ACC112 (cell line): ENCODE data around the gene PARP3.

Source experiments
- H2AFZ ChIP-seq: fragments of 200-600 bp; sonication (generic); one replicate; pipeline ENCODE4 v1.6.0; 2017; ENCODE audit warnings: antibody characterized with exemption, low read length; ENCODE audit not compliant: unreplicated experiment
- H3K27ac ChIP-seq: fragments of 200-600 bp; sonication (generic); 2 replicates; pipeline ENCODE4 v1.5.1; 2014; ENCODE audit warnings: low read depth, mild to moderate bottlenecking, antibody characterized with exemption, low read length, moderate library complexity
- H3K27me3 ChIP-seq: fragments of 200-600 bp; sonication (generic); 2 replicates; pipeline ENCODE4 v1.6.1; 2014; ENCODE audit warnings: mild to moderate bottlenecking, antibody characterized with exemption, low read length, moderate library complexity, mixed read lengths; ENCODE audit not compliant: insufficient read depth
- H3K36me3 ChIP-seq: fragments of 200-600 bp; sonication (generic); 2 replicates; pipeline ENCODE4 v1.6.1; 2016; ENCODE audit warnings: mild to moderate bottlenecking, antibody characterized with exemption, low read length, moderate library complexity, mixed read lengths; ENCODE audit not compliant: insufficient read depth
- H3K4me1 ChIP-seq: fragments of 200-600 bp; sonication (generic); one replicate; pipeline ENCODE4 v1.6.1; 2016; ENCODE audit warnings: low read length, mixed read lengths; ENCODE audit not compliant: insufficient read depth, unreplicated experiment, control insufficient read depth
- H3K4me3 ChIP-seq: fragments of 200-600 bp; sonication (generic); 2 replicates; pipeline ENCODE4 v1.5.1; 2014; ENCODE audit warnings: mild to moderate bottlenecking, low read depth, low read length
- H3K79me2 ChIP-seq: fragments of 200-600 bp; sonication (generic); one replicate; pipeline ENCODE4 v1.6.0; 2016; ENCODE audit warnings: low read length; ENCODE audit not compliant: control insufficient read depth, unreplicated experiment, insufficient read depth

PARP3 gene

DNA sequence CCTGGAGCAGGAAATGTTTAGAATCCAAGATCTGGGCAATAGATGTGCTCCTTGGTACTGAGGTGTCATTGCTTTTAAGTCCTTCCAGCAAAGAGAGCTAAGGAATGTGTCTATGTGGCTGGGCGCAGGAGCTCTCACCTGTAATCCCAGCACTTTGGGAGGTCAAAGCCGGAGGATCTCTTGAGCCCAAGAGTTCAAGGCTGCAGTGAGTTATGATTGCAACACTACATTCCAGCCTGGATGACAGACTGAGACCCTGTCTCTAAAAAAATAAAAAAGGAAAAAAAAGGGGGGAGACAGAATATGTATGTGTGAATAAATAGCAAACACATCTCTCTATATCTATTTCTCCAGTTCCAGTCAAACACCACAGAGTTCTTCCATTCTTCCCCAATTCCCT lies 8.7 kb downstream of the PARP3 start:
- Histone ChIP-seq H3K27ac (no peak overlapping the region), H3K79me2 (no peaks in the 10 kb centered on the region), H3K4me1 (peaks cover 10% of the 10 kb centered on the region), H3K27me3 (no peaks in the 10 kb centered on the region), H3K4me3 (no peak overlapping the region), H2AFZ (no peak overlapping the region), H3K36me3 (0 out of 2 replicates have a peak, but pooled peaks cover 2% of the 10 kb centered on the region)

GRCh38 chr3:51953445-51953844 lies 11.3 kb downstream of the PARP3 start:
- no peak overlapping the region for H2AFZ ChIP-seq
- H3K27ac ChIP-seq = peak overlapping the region; percentile 23; the same call in 1 of the 2 replicates
- H3K79me2 ChIP-seq = no peaks in the 10 kb centered on the region
- 0 out of 2 replicates have a peak, but pooled peaks cover 2% of the 10 kb centered on the region for H3K36me3 ChIP-seq
- H3K27me3 ChIP-seq = no peaks in the 10 kb centered on the region
- H3K4me3 ChIP-seq = no peak overlapping the region
- H3K4me1 ChIP-seq = peaks cover 10% of the 10 kb centered on the region

GRCh38 chr3:51954105-51954504 lies 11.9 kb downstream of the PARP3 start:
- H3K27ac ChIP-seq = no peak overlapping the region
- H3K79me2 ChIP-seq = no peaks in the 10 kb centered on the region
- H3K27me3 ChIP-seq = no peaks in the 10 kb centered on the region
- peaks cover 10% of the 10 kb centered on the region for H3K4me1 ChIP-seq
- no peak overlapping the region for H2AFZ ChIP-seq
- H3K36me3 ChIP-seq = 0 out of 2 replicates have a peak, but pooled peaks cover 1% of the 10 kb centered on the region
- no peak overlapping the region for H3K4me3 ChIP-seq

- Histone ChIP-seq H3K4me3 (no peak overlapping the region), H3K27ac (no peak overlapping the region), H2AFZ (no peak overlapping the region), H3K36me3 (no peaks in the 10 kb centered on the region), H3K79me2 (no peaks in the 10 kb centered on the region), H3K27me3 (no peaks in the 10 kb centered on the region), H3K4me1 (peaks cover 10% of the 10 kb centered on the region)
These were observed 12.6 kb downstream of the PARP3 start for GRCh38 chr3:51954713-51955112.

DNA sequence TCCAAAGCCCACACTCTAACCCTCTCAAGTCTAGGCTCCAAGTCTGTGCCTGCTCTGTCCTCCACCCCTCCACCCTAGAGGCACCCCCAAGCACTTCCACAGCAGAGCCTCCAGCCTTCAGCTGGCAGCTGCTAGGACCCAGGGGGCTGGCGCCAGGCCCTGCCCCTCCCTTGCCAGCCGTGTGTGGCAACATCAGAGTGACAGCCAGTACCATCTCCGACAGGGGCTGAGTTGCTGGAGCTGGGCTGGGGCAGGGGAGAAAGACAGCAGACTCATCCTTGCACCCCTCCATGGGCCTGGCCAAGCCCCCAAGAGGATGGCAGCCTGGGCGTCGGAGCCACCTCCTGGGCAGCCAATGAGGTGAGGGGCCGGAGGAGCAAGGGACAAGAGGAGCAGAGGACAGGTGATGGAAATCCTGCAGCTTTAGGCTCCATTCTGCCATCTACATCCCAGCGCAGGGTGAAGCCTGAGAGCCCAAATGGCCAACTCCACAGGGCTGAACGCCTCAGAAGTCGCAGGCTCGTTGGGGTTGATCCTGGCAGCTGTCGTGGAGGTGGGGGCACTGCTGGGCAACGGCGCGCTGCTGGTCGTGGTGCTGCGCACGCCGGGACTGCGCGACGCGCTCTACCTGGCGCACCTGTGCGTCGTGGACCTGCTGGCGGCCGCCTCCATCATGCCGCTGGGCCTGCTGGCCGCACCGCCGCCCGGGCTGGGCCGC lies 13.2 kb downstream of the PARP3 start, which contains the start of gene GPR62:
Gene GPR62 (plus strand): TSS at position 207 of the 718 bp plus-strand sequence. CDS start 272 bp downstream, at position 479.
- Histone ChIP-seq H2AFZ (no peak within 1 kb of the TSS), H3K79me2 (no peaks in the 10 kb centered on the region), H3K27me3 (no peaks in the 10 kb centered on the region), H3K36me3 (no peaks in the 10 kb centered on the region), H3K4me3 (no peak within 1 kb of the TSS), H3K4me1 (peaks cover 10% of the 10 kb centered on the region), H3K27ac (no peak within 1 kb of the TSS)

DNA sequence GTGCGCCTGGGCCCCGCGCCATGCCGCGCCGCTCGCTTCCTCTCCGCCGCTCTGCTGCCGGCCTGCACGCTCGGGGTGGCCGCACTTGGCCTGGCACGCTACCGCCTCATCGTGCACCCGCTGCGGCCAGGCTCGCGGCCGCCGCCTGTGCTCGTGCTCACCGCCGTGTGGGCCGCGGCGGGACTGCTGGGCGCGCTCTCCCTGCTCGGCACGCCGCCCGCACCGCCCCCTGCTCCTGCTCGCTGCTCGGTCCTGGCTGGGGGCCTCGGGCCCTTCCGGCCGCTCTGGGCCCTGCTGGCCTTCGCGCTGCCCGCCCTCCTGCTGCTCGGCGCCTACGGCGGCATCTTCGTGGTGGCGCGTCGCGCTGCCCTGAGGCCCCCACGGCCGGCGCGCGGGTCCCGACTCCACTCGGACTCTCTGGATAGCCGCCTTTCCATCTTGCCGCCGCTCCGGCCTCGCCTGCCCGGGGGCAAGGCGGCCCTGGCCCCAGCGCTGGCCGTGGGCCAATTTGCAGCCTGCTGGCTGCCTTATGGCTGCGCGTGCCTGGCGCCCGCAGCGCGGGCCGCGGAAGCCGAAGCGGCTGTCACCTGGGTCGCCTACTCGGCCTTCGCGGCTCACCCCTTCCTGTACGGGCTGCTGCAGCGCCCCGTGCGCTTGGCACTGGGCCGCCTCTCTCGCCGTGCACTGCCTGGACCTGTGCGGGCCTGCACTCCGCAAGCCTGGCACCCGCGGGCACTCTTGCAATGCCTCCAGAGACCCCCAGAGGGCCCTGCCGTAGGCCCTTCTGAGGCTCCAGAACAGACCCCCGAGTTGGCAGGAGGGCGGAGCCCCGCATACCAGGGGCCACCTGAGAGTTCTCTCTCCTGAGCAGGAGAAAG lies 14.0 kb downstream of the PARP3 start:
- no peak overlapping the region for H3K4me3 ChIP-seq
- no peaks in the 10 kb centered on the region for H3K27me3 ChIP-seq
- no peaks in the 10 kb centered on the region for H3K79me2 ChIP-seq
- H3K36me3 ChIP-seq = no peaks in the 10 kb centered on the region
- no peak overlapping the region for H2AFZ ChIP-seq
- H3K27ac ChIP-seq = no peak overlapping the region
- peaks cover 10% of the 10 kb centered on the region for H3K4me1 ChIP-seq

DNA sequence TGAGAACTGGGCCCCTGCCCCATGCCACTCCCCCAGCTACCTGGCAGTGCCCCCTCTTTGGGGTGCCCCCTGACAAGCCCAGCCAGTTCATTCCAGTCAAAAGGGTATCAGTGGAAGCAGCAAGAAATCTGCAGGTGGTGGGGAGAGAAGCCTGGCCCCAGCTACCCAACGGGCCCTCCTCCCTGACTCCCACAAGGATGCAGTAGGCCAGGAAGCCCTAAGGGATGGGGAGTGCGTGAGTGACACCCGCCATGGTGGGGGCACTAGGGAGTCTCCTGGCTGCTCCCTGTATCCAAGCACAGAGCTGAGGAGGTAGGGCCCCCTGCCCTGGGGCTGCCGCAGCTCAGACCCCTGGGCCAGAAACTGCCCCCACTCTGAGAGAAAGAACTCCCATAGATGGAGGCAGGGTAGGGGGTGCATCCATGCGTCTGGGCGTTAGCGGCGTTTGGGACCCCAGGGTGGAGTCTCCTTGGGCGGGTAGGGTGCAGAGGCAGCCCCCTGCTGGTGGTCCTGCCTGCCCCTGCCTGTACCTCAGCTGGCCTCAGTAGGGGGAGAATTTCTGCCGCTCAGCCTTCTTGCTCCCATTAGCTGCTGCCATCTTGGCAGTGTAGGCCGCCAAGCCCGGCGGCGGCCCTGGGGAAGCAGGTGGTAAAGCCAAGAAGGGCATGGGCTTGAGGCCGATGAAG lies 15.5 kb downstream of the PARP3 start:
- Histone ChIP-seq H3K36me3 (no peaks in the 10 kb centered on the region), H3K79me2 (no peaks in the 10 kb centered on the region), H3K4me1 (peaks cover 10% of the 10 kb centered on the region), H2AFZ (no peak overlapping the region), H3K27ac (no peak overlapping the region), H3K4me3 (no peak overlapping the region), H3K27me3 (no peaks in the 10 kb centered on the region)

DNA sequence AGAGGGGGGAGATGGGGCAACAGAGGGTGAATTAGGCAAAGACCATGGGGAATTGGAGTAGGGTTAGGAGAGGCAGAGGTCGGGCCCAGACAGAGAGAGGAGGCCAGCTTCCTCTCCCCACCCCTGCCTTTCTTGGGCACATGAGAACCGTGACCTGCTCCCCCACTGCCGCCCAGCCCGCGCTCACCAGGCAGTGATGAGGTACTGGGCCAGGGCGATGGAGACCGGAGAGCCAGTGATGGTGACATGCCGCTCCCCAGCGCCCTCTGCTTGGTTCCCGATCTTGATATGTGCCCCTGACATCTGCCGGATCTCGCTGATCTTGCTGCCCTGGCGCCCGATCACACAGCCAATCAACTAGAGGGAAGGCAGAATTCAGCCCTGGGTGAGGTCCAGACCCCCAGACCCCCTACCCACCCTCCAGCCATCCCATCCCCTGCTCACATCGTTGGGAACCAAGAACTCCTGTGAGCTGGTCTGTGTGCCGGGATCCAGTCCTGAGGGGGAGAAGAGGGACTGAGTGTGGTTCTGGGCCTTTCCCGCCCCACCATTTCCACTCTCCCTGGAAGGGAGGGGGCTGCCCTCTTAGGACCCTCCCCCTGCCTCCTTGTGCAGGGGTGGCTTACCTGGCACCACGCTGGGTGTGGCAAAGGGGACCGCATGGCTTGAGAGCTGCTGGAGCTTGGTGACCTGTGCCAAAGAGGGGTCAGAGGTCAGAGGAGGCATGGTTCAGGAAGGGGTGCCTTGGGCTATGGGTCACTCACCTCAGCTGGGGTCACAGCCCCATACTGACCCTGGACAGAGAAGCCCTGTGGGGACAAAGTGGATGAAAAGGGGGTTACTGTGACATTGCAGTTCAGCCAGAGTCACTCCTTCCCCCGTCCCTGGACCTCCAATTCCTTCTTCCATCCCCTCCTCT lies 16.7 kb downstream of the PARP3 start:
- Histone ChIP-seq H3K4me3 (no peak overlapping the region), H3K4me1 (peaks cover under 1% of the 10 kb centered on the region), H2AFZ (no peak overlapping the region), H3K79me2 (no peaks in the 10 kb centered on the region), H3K27me3 (no peaks in the 10 kb centered on the region), H3K27ac (no peak overlapping the region), H3K36me3 (no peaks in the 10 kb centered on the region)

- peaks cover 2% of the 10 kb centered on the region for H3K79me2 ChIP-seq
- no peaks in the 10 kb centered on the region for H3K4me1 ChIP-seq
- H3K36me3 ChIP-seq = no peaks in the 10 kb centered on the region
- no peak overlapping the region for H2AFZ ChIP-seq
- H3K27me3 ChIP-seq = no peaks in the 10 kb centered on the region
- H3K27ac ChIP-seq = no peak overlapping the region
- no peak overlapping the region for H3K4me3 ChIP-seq
These were observed 17.5 kb downstream of the PARP3 start for GRCh38 chr3:51959651-51960050.

GRCh38 chr3:51960386-51960785 lies 18.2 kb downstream of the PARP3 start:
- no peak overlapping the region for H3K4me3 ChIP-seq
- H2AFZ ChIP-seq = no peak overlapping the region
- H3K79me2 ChIP-seq = peaks cover 10% of the 10 kb centered on the region
- no peaks in the 10 kb centered on the region for H3K27me3 ChIP-seq
- H3K27ac ChIP-seq = no peak overlapping the region
- no peaks in the 10 kb centered on the region for H3K36me3 ChIP-seq
- no peaks in the 10 kb centered on the region for H3K4me1 ChIP-seq
